ENCODE results near the gene APBA3.

The APBA3 gene

DNA sequence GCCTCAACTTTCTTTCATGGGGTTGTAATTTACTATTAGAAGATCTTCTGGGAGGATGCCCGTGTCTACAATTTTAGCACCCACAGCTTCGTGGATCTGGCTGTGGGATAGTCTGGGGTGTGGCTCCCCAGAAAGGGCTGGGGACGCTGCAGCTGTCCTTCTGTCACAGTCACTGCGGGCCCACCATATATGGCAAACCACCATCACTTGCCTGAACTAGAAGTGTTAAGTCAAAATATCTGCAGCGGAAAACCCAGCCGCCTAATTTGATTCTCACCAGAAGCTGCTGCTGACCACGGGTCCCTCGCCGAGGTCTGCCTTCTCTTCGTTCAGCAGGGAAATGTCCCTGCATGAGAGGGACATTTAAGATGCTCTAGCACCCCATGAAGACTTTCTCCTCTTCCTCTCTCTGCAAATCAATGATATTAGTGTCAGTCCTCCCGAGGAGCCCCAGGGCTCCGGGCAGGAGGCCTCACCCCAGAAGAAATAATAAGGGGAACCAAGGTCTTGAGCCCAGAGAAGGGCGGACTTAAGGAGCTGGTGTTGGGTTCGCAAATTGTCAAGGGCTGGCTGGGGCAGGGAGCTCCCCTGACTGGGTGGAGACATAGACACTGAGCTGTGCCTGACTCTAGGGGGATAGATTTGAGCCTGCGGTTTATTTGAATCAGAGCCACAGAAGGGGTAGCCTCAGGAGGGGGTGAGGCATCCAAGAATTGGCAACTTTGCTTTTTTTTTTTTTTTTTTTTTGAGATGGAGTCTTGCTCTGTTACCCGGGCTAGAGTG lies 27.7 kb upstream of the APBA3 start:
- DNase-seq (ENCODE audit: low read depth in 1 of 2, low spot score in 1 of 2): no peak

DNA sequence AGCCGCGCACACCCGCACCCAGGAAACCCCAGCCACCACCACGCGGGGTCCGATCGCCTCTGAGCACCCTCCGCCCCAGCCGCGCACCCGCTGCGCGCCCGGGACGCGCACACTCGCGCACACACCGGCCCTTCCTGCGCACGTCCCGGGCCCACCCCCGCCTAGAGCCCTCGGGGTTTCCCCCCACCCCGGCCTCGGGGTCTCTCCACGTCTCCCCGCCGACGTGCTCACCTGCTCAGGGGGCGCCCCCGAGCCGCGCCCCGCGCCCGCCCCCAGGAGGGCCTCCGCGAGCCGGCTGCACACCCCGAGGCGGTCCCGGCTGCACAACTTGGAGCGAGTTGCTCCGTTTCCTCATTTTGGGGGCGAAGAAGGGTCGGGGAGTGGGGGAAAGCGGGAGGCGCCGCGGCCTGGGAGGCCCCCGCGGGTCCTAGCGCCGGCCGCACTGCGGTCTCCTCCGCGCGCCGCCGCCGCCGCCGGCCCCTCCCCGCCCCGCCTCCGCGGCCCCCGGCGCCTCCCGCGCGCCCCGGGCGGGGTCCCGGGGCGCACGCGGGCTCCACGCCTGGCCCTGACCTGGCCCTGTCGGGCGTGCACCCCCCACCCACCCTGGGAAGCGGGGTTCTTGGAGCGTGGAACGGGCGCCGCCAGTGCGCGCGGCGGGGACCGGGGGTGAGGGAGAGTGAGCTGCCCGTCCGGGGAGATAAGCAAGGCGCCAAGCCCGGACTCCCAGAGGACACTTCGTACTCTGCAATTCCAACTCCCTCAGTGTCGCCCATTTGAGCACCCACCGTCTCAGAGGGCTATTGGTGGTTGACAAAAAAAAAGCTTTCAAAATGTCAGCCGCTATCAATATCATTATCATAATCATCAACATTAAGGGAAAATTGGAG lies 24.7 kb upstream of the APBA3 start, which contains the start of gene MATK:
TSS of gene MATK (minus strand) at position 444 of the 887 bp plus-strand sequence. CDS start 1,246 bp downstream, outside the sequence.
- DNase-seq (ENCODE audit: low read depth in 1 of 2, low spot score in 1 of 2): no peak

DNA sequence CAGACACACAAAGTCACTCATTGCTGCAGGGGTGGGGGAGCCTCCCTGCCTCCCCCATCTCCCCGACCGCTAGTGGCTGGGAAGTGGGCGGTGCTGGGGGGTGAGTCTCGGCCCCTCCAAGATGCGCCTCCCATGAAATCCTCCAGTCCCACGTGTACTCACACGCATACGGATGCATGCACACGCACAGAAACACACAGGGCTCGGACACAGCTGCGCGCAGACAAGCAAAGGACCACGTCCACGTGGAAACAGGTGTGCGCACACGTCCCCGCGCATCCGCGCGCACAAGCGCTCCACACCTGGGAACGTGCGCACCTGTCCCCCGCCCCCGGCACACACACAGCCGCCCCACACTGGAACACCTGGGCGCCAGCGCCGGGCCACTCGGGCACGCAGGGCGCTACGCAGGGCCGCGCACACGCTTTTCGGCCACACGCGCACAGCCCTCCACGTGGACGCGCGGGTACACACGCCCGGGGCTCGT lies 24.0 kb upstream of the APBA3 start:
- DNase-seq (ENCODE audit: low read depth in 1 of 2, low spot score in 1 of 2): no peak

DNA sequence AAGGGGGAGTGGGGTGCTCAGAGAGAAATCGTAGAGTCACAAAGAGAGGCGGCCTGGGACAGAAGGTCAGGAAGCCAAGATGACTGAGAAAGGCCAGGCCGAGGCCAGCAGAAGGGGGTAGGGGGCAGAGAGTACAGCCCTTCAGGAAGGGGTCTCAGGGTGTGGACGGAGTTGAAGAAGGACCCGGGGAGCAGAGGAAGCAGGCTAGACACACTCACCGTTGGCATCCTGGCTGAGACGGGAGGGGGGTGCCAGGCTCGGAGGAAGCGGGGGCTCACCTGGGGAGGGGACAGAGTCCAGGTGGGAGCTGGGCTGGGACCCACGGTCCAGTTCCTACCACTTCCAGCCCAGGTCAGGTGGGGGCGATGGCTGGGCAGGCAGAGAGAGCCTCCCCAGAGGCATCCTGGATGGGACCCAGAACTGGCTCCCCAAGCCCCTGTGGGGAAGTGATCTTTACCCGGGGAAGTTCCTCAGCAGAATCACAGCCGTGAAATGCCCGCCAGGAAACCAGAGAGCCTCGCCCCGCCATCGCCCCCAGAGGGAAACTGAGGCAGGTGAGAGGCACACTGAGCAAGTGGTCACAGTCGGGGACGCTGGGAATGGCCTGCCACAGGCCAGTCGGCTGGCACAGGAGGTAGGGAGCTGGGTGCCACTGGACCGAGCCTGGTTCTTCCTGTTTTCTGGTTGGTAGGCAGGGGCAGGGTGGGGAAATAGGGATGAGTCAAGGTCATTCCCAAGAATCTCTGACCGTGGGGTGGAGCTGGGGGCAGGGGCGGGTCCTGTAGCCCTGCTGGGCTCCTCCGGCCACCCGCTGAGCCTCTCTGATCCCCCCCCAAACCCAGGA lies 23.3 kb upstream of the APBA3 start:
- DNase-seq (ENCODE audit: low read depth in 1 of 2, low spot score in 1 of 2): no peak

DNA sequence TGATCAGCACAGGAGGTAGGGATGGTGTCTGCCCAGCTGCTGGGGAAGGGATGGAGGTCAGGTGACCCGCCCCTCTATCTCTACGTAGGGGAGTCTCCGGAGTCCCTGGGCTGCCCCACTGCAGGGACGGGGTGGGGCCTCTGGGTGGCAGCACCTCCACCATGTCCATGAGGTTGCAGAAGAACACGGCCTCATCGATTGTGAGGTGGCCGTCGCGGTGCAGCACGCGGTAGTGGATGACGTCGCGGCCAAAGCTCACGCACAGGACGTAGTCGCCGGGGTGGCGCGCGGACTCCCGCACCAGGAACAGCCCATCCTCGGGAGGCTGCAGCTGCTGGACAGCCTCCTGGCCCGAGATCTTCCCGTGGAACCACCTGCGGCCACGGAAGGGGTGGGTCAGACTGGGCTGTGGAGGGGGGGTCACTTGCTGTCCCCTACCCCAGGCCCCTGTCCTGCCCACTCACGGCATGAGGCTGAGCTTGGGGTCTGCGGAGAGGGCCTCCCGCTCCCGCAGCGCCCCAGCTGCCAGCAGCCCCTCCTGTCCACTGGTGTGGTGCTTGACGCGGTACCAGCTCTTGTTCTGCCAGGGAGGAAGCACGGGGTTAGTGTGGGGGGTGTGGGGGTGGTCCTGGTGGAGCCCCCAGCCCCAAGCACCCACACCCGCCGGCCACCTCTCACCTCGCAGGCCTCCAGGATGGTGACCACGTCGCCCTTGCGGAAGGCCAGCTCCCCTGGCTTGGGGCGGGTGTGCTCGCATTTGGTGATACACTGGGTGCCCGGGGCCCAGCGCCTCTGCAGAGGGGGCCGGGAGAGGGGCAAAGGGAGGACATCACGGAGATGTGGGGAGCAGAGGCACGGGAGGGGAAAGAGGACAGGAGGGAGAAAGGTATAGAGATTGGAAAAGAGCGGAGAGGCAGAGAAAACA lies 22.4 kb upstream of the APBA3 start:
- DNase-seq (ENCODE audit: low read depth in 1 of 2, low spot score in 1 of 2): no peak

DNA sequence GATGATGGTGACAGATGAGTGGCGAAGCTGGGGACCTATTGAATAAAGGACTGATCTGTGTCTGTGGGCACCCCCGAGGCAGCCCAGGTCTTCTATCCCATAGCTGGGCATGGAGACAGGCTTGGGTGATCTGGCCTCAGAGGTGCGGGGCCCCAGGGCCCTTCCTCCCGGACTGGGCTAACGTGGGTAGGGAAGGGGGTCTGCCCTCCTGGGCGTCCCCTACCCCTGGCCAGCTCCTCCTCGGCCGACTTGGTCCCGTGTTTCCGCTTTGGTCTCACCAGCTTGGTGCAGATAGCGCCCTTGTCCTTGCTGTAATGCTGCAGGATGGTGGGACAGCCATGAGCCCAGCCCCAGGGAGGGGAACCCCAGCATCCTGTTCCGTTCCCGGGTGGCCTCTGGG lies 21.4 kb upstream of the APBA3 start:
- no peak for DNase-seq (ENCODE audit: low read depth in 1 of 2, low spot score in 1 of 2)

DNA sequence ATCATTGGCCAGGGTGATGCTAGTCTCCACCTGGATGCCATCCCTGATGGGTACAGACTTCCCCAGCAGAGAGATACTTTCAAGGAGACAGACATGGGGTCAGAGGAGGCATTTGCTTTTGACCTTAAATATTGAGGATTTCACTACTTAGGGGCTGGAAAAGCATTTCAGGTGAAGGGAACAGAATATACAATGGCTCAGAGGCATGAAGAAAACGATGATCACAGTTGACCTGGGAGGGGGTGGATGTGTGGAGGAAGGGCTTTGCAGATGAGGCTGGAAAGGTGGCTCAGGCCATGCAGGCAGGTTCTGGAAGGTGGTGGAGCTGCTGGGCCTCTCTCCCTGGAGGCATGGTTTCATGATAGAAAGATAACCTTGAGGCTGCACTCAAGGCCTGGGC lies 20.8 kb upstream of the APBA3 start:
- DNase-seq (ENCODE audit: low read depth in 1 of 2, low spot score in 1 of 2): no peak

DNA sequence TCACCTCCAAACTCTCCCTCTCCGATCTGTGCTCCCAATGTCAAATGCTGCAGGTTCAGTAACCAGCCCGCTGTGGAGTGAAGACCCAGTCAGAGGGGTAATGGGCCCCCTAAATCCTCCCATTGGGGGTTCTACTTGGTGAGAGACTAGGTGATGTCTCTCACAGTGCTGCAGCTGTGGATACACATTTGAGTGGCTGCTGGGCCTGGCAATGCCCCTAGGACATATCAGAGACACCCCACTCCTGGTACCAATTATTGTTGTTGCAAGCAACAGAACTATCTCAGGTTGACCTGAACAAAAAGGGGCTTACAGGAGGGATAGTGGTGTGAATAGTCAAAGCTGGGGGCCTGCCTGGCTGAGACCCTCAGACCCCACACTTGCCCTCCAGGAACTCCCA lies 20.1 kb upstream of the APBA3 start:
- no peak for DNase-seq (ENCODE audit: low read depth in 1 of 2, low spot score in 1 of 2)

DNA sequence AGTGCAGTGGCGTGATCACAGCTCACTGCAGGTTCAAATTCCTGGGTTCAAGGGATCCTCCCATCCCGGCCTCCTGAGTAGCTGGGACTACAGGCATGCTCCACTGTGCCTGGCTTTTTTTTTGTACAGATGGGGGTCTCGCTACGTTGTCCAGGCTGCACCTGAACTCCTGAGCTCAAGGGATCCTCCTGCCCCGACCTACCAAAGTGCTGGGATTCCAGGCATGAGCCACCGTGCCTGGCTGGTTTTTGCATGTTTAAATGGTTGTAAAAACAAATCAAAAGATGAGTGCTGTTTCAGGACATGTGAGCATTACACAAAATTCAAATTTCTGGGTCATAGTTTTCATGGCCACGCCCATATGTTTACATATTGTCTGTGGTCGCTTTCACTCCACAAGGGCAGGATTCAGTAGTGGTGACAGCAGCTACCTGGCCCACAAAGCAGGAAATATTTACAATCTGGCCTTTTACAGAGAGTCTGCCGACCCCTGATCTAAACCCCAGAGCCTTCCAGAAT lies 19.4 kb upstream of the APBA3 start:
- DNase-seq (ENCODE audit: low read depth in 1 of 2, low spot score in 1 of 2): no peak

DNA sequence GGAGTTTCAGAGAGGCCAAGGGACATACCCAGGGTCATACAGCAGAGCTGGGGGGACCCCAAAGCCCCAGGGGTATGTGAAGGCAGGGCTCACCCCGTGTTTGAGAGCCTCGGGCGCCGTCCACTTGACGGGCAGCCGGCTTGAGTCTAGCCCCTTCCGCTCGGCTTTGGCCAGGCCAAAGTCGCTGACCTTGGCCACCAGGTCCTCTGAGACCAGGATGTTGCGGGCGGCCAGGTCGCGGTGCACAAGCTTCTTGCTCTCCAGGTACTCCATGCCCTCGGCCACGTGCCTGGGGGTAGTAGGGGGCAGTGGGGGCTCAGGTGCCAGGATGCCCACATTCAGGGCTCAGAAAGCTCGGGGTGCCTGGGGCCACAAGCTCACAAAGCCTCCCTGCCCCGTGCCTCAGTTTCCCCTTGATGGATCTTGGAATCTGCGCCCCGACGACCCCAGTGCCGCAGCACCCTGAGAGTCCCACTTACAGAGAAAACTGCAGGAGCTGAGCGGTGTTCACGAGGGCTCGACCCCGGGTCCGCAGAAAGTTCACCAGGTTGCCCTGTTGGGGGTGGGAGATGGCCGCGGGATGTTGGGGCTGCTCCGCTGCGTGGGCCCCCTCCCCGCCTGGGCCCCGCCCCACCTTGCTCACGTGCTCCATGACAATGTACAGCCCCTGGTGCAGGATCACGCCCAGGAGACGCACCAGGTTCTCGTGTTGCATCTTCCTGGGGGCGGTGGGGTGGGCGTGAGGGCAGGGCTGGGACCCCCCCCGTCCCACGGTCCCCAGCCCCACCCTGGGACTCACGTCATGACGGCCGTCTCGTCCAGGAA lies 17.6 kb upstream of the APBA3 start:
- DNase-seq (ENCODE audit: low read depth in 1 of 2, low spot score in 1 of 2): no peak

DNA sequence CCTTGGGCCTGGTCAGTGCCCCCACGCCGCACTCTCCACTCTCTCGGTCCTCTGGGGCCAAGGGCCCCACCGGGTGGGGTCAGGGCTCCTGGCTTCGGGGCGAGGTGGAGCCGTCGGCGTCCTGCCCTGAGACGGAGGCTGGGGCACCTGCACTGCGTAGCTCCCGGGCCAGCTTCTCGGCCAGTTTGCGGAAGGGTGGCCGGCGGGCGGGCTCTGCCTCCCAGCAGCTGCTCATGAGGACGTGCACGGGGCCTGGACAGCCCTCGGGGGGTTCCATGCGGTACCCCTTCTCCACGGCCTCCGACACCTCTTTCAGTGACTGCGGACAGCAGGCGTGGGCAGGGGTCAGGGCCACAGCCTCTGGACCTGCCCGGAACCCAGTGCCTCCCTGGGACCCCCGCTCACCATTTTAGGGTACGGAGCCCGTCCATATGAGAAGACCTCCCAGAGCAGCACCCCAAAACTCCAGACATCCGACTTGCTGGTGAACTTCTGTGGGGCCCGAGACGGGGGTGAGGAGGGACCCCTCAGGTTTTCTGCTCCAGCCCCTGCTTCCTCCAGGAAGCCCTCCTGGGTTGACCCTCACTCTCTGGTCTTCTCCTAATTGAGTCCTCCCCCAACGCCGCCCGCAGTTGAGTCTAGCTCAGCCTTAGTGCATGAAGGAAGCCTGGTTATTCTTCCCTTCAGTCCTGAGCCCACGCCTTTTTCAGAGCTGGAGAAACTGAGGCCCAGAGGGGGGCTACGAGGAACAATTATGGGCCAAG lies 16.8 kb upstream of the APBA3 start:
- DNase-seq (ENCODE audit: low read depth in 1 of 2, low spot score in 1 of 2): no peak

DNA sequence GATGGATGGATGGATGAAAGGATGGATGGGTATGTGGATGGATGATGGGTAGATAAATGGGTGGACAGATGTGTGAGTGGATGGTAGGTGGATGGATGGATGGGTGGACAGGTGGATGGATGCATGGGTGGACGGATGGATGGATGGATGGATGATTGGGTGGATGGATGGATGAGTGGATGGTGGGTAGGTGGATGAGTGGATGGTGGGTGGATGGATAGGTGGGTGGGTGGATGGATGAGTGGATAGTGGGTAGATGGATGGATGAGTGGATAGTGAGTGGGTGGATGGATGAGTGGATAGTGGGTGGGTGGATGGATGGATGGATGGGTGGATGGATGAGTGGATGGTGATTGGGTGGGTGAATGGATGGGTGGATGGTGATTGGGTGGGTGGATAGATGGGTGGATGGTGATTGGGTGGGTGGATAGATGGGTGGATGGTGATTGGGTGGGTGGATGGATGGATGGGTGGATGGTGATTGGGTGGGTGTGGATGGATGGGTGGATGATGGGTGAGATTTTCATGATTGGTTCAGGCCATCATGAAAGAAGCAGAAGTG lies 15.1 kb upstream of the APBA3 start:
- DNase-seq (ENCODE audit: low read depth in 1 of 2, low spot score in 1 of 2): no peak

DNA sequence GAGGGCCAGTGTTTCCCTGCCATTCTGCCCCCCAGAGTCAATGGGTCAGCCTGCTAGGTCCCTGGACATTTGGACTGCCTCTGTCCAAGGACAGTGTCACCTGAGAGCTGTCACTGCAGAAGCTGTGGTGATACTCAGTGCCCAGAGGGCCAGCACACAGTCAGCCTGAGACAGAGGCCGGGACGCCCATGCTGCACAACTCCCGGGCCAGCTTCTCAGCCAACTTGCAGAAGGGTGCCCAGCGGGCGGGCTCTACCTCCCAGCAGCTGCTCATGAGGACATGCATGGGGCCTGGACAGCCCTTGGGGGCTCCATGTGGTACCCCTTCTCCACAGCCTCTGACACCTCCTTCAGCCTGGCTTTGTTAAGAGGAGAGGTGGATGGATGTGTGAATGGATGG lies 14.3 kb upstream of the APBA3 start:
- no peak for DNase-seq (ENCODE audit: low read depth in 1 of 2, low spot score in 1 of 2)

DNA sequence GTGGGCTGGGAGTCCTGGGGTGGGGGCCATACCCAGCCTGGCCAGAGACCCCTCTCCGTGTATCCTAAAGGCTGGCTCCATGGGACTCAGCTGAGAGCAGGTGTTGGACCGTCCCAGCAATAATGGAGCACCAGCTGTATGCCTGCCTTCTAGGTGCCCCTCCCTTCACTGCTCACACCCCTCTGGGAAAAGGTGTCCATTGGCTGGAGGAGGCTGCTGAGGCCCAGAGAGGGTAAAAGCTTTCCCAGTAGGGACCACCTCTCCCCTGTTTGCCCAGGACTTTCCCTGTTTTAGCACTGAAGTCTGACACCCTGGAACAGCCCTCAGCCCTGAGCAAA lies 13.9 kb upstream of the APBA3 start:
- no peak for DNase-seq (ENCODE audit: low read depth in 1 of 2, low spot score in 1 of 2)

DNA sequence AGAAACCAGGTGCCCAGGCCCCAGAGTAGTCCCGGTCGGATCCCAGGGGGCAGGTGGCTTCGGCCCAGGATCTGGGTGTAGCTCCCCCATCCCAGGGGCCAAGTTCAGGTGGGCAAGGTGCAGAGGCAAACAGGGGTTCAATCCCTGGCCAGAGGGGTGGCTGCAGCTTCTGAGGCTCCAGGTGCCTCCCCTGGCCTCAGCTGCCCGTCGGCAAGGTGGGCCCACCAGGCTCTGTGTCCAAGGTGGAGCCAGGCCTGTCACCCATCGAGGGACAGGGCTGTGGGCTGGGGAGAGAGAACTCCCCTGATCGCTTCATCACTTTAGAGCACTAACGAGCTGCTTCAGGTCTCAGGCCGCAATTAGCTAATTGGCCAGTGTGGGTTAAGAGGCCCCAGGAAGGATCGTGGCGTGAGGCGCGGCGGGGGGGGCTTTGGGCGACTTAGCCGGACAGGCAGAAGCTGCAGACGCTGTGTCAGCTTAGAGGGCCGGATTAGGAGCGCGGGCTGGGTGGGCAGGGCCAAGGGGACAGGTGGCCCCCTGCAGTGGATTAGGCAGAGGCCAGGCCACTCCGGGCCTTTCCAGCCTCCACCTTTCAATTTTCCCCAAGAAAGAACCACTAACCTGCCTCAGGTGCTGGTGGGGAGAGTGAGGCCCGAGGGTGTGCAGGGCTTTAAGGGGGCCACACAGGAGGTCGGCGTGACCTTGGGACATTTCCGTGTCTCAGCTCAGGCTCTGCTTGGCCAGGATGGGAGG lies 13.3 kb upstream of the APBA3 start:
- DNase-seq (ENCODE audit: low read depth in 1 of 2, low spot score in 1 of 2): no peak

DNA sequence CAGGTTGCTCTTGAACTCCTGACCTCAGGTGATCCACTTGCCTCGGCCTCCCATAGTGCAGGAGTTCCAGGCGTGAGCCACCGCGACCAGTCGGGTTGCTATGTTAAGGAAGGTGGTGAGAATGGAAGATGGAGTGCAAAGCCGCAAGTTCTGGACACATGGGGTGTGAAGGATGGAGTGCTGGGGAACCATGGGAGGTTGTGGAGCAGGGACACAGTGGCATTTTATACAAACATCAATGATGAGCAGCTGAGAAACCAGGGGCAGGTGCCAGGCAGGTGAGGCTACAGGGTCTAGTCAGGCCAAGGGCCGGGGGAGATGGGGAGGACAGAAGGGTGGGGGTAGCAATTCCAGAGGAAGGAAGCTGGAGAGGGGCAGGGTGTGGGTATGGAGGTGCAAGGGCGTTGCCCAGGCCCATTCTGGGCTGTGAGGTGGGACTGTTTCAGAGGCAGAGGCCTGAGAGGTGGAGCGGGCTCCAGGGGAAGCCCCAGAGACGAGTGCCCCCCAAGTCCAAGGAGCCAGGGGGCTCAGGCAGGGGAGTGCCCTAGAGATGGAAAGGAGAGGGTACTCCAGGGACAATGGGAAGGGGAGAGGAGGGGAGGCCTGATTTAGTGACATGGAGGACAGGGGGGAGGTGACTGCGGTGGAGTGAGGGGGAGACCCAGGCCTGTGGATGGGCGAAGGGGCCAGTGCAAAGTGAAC lies 12.5 kb upstream of the APBA3 start:
- DNase-seq (ENCODE audit: low read depth in 1 of 2, low spot score in 1 of 2): no peak

All from activated T-helper 1 cell treated with anti-CD3 and anti-CD28 coated beads, Interleukin-2, amount 50 U/mL, for 16 hours (primary cell).